ENCODE data around the gene C1orf50.
A peak's percentile ranks its signal among the peaks of the same experiment; 100 is the strongest.
"Not testable (repeated sequence)": the region's sequence is repeated elsewhere in the genome, so short reads cannot be mapped to it uniquely, and the experiment has no call there.

C1orf50 gene

GRCh38 chr1:42766741-42767509 is at the start of gene C1orf50, which contains the start of gene P3H1:
Gene C1orf50, plus strand, starts transcription at chr1:42767249. Its CDS starts 63 bp downstream, at chr1:42767312.
Gene P3H1, minus strand, starts transcription at chr1:42767028. Its CDS starts 57 bp downstream, at chr1:42766971.
- DNase-seq = peak; percentile 99

GRCh38 chr1:42720868-42721267 is 46.2 kb upstream of the C1orf50 start:
- DNase-seq = no peak

GRCh38 chr1:42721926-42722325 is 45.1 kb upstream of the C1orf50 start:
- peak; percentile 13 for DNase-seq

- not testable (repeated sequence) for DNase-seq
These were observed 44.6 kb upstream of the C1orf50 start for GRCh38 chr1:42722403-42722802.

- no peak for DNase-seq
These were observed 43.5 kb upstream of the C1orf50 start for GRCh38 chr1:42723511-42723910.

GRCh38 chr1:42725820-42726219 is 41.2 kb upstream of the C1orf50 start:
- not testable (repeated sequence) for DNase-seq

GRCh38 chr1:42730002-42730401 is 37.0 kb upstream of the C1orf50 start:
- DNase-seq = no peak

GRCh38 chr1:42730988-42731387 is 36.1 kb upstream of the C1orf50 start:
- no peak for DNase-seq

- DNase-seq = no peak
These were observed 35.5 kb upstream of the C1orf50 start for GRCh38 chr1:42731585-42731984.

GRCh38 chr1:42732126-42732680 is 34.8 kb upstream of the C1orf50 start:
- DNase-seq = no peak

- DNase-seq = no peak
These were observed 33.4 kb upstream of the C1orf50 start for GRCh38 chr1:42733415-42734200.

- DNase-seq = no peak
These were observed 32.6 kb upstream of the C1orf50 start for GRCh38 chr1:42734201-42735035.

- DNase-seq = no peak
These were observed 32.0 kb upstream of the C1orf50 start for GRCh38 chr1:42735056-42735455.

GRCh38 chr1:42735477-42736105 is 31.5 kb upstream of the C1orf50 start:
- DNase-seq = peak; percentile 85

GRCh38 chr1:42736152-42736551 is 30.9 kb upstream of the C1orf50 start:
- DNase-seq = peak; percentile 3

GRCh38 chr1:42736571-42737200 is 30.4 kb upstream of the C1orf50 start:
- DNase-seq = no peak

- no peak for DNase-seq
These were observed 29.8 kb upstream of the C1orf50 start for GRCh38 chr1:42737257-42737656.

GRCh38 chr1:42737986-42738677 is 28.9 kb upstream of the C1orf50 start:
- DNase-seq = no peak

GRCh38 chr1:42738678-42739226 is 28.3 kb upstream of the C1orf50 start:
- no peak for DNase-seq
